IMR-90 (cell line): ENCODE measurements around the gene L3MBTL4.

ENCODE experiments used
- POLR2A ChIP-seq: IDR thresholded peaks from 2 replicates; pipeline ENCODE4 v1.6.1; 2012; ENCODE audit warnings: mild to moderate bottlenecking, low read depth, low read length
- RCOR1 ChIP-seq: IDR thresholded peaks from 2 replicates; pipeline ENCODE4 v1.6.1; 2012; ENCODE audit warnings: mild to moderate bottlenecking, low read length, improper control_type of control experiment; ENCODE audit not compliant: insufficient replicate concordance
- SMC3 ChIP-seq: fragments of 150-350 bp; IDR thresholded peaks from 2 replicates; pipeline ENCODE4 v1.6.1; 2016; ENCODE audit warnings: low read depth, mild to moderate bottlenecking, antibody characterized with exemption, low read length, moderate library complexity
- TF ChIP-seq, protein P1 (sequence below): conservative IDR thresholded peaks from 2 replicates; pipeline ENCODE4 v1.5.1; 2012; ENCODE audit warnings: mild to moderate bottlenecking, low read depth, low read length, improper control_type of control experiment

DNA sequence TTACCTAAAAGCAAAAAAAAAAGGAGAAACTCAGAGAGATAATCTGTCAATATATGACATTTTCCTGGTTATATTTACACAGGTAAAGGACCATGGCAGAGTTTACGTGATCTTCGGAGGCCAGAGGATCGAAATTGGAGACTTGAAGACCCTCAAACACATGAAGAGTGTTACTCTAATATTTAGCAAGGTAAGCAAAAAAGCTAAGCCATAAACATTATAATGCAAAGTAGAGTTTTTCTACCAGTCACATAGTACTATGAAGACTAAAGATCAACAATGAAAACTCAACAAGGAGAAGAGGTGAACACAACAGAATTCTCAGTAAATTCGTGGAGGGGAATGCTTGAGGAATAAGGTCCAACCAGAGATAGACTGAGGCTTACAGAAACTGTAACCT is 78.5 kb downstream of the L3MBTL4 start:
- TF ChIP-seq POLR2A = no peak
- TF ChIP-seq, protein P1, sequence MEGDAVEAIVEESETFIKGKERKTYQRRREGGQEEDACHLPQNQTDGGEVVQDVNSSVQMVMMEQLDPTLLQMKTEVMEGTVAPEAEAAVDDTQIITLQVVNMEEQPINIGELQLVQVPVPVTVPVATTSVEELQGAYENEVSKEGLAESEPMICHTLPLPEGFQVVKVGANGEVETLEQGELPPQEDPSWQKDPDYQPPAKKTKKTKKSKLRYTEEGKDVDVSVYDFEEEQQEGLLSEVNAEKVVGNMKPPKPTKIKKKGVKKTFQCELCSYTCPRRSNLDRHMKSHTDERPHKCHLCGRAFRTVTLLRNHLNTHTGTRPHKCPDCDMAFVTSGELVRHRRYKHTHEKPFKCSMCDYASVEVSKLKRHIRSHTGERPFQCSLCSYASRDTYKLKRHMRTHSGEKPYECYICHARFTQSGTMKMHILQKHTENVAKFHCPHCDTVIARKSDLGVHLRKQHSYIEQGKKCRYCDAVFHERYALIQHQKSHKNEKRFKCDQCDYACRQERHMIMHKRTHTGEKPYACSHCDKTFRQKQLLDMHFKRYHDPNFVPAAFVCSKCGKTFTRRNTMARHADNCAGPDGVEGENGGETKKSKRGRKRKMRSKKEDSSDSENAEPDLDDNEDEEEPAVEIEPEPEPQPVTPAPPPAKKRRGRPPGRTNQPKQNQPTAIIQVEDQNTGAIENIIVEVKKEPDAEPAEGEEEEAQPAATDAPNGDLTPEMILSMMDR = no peak
- TF ChIP-seq SMC3 = no peak
- no peak for TF ChIP-seq RCOR1
